ENCODE measurements around the gene EPAS1.
A peak's percentile ranks its signal among the peaks of the same experiment; 100 is the strongest.

EPAS1 gene

DNA sequence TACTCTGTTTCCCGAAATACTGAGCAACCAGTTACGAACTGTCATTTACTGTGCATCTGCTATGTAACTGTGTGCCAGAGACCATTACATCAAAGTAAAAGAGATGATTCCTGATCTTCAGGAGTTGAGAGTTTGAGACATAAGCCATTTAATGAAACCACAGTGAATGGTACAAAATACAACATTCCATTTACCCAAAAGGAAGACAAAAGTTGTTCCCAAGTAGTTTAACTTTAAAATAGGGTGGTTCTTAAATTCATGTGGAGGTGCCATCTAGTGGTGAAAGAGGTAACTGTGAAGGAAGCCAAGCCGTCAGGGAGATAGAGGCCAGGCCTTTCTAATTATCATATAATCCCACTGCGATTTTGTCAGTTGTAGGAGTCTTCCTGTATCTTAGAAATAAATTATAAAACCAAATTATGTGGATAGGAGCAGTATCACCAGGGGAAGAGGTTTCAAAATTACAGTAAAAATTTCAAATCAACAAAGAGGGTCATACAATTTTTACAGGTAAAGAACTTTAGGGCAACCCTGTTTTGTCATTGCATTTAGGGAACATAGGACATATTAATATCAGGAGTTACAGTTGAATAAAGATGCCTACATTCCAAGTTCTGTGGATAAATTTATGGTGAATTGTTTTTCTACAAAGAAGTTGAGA, 67.7 kb downstream of the EPAS1 start:
- peak; percentile 41 for DNase-seq (ENCODE audit: low read depth)

DNA sequence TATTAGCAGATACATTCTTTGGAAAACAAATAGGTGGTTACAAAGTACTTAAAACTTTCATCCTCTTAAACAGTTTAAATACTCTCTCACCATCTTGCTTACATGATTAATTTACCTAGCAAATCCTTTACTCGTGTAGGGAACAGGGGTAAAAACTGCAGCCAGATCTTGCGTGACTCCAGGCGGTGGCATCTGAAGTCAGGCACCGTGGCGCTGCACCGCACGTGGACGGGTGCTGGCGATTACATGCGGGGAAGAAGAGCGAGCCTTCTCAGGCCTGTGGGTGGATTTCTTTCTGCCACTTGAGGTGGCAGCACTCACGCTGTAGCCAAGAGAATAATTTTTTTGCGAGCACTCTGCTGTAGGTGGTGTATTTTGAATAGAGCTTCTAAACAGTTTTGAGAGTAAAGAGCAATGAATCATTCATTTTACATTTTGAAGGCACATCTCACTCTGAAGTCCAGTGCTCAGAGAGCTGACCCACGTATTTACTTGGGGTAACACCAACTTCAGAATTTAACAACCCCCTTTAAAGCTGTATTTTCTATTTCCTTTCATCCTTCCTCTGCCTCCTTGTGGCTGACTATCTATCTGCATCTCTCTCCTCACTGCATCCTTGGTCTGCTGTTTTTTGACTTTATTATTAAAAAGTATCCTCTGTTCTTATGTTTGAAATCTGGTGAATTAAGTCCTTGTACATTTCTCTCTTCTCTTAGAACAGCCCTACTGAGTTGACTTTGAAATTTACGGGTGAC, 68.9 kb downstream of the EPAS1 start:
- no peak for DNase-seq (ENCODE audit: low read depth)

DNA sequence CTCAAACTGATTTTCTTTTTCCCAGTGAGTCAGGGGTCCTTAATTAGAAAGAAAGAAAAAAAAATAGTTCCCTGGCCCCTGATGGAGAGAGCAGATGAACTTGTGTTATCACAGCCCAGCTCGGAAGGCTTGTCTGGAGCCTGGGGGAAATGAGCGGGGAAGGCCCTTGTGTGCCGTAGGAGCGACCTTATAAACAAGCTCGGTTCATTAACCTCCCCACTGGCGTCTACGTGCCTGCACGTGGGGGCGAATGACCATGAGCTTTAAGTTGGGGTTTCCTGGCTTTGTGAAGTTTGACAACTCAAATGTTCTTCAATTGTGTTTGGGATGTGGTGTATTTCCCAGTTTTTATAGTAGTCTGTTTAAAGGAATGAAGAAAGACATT, 69.5 kb downstream of the EPAS1 start:
- no peak for DNase-seq (ENCODE audit: low read depth)

DNA sequence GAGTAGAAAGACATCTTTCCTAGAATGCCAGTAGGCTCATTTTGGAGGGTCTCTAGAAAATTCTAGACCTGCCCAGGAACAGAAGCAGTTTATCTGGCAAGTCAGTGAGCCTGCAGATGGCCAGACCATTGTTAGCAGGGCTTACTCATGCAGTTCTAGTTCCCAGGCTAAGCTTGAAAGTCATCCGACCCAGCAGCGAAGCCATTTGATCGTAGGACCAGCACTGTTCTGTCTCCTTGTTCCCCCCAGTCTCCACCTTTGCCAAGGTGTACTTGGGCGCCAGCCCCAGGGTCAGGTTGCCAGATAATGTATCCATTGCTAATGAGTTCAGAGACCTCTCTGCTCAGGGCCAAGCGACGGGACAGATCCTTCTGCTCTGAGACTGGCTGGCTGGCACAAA, 70.1 kb downstream of the EPAS1 start:
- DNase-seq (ENCODE audit: low read depth): no peak

DNA sequence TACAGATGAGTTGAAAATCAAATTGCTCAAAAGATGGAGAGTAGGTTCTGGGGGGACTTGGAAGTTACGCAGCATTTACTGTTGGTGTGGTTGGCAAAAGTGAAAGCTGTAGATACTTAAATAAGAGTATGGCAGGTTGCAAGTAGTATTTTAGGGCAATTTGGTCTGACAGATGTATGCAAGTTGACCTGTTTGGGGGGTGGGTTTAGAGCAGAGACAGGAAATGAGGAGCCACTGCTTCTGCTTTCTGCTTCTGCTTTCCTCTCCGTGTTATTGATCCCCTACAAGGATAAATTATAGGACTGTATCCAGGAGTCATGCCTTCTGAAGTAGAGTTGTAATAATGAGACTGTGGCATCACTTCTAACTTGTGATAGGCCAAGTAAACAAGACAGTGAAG, 71.2 kb downstream of the EPAS1 start:
- no peak for DNase-seq (ENCODE audit: low read depth)

DNA sequence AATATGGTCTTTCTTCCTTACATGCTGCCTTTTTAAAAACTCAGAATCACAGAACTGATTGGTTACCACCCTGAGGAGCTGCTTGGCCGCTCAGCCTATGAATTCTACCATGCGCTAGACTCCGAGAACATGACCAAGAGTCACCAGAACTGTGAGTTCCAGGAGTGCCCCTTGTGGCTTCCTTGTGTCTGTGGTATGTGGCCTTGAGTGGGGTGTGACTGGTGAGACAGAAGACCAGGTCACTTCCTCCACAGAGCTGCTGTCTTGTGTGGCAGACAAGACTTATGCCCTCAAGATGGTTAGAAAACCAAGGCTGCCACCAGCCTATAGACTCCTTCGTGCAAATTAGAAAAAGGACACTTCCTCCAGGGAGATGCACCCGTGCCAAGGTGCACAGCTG, 72.6 kb downstream of the EPAS1 start:
- no peak for DNase-seq (ENCODE audit: low read depth)

DNA sequence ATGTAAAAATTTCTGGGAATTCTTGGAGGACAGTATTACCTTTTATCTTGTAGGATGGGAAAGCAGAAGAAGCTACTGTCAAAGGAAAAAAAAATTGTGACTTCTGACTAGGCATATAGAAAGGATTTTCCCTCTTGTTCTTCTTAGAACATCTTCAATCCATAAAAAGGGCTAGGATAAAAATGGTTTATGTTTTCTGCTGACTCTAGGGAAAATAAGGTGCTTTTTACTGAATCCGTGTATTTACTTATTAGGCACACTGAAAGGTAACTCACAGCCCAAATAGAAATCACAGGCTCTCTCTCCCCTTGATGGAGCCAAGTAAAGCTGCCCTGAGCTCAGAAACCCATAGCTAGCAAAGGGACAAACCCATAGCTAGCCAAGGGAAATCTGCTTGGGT, 74.6 kb downstream of the EPAS1 start:
- DNase-seq (ENCODE audit: low read depth): no peak

DNA sequence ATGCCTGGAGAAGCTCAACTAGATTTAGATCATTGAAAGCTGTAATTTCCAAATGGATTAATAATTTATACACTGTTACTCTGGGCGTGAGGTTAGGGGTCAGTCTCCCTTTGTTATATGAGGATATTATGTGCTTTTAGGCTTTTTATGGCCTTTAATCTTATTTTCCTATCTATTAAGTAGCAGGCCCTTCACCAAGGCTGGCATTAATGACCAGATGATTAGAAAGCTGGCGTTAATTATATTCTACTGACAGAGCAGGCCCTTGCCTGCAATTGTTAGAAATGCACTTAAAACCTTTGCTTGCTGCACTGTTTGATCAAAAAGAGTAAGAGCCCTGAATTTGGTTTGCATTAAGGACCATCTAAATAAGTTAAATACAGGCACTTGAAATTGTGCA, 75.3 kb downstream of the EPAS1 start:
- no peak for DNase-seq (ENCODE audit: low read depth)

DNA sequence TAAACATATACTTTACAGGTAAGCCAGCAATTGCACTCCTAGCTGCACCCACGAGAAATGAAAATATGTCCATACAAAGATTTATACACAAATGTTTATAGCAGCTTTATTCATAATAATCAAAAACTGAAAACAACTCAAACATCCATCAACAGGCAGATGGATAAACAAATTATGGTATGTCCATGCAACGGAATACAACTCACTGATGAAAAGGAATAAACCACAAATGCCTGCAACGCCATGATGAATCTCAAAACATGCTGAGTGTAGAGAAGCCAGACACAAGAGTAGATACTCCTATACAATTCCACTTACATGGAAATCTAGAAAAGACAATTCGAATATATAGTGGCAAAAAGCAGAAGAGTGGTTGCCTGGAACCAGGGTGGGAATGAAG, 76.0 kb downstream of the EPAS1 start:
- no peak for DNase-seq (ENCODE audit: low read depth)

DNA sequence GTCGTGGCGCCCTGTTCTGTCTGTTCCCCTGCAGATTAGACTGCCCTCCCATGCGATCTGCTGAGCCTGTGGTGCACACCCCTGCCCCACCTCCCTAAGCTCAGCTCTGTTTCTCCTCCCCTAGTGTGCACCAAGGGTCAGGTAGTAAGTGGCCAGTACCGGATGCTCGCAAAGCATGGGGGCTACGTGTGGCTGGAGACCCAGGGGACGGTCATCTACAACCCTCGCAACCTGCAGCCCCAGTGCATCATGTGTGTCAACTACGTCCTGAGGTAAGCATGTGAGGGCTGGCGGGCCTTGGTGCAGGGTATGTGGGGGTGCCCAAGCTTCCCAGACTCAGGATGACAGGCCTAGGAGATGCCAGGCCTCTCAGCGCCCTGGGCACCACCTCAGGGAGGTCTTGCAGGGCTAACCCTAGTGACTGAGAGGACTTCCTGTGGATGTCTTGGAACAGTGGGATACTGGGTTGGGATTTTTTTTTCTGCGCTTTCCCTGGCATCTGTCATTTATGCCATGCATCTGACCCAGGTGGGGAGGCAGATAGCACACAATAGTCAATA, 78.4 kb downstream of the EPAS1 start:
- DNase-seq (ENCODE audit: low read depth): no peak

DNA sequence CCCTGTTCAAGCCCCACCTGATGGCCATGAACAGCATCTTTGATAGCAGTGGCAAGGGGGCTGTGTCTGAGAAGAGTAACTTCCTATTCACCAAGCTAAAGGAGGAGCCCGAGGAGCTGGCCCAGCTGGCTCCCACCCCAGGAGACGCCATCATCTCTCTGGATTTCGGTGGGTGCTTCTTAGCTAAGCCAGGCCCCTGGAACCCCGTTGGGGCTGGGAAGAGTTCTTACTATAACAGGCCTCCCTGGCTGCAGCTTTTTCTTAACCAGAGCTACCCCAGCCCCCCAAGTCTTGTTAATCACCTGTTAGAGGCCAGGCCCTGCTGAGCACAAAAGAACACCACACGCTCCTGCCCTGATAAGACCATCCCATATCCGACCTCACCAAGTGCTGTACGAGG, 79.4 kb downstream of the EPAS1 start:
- no peak for DNase-seq (ENCODE audit: low read depth)

DNA sequence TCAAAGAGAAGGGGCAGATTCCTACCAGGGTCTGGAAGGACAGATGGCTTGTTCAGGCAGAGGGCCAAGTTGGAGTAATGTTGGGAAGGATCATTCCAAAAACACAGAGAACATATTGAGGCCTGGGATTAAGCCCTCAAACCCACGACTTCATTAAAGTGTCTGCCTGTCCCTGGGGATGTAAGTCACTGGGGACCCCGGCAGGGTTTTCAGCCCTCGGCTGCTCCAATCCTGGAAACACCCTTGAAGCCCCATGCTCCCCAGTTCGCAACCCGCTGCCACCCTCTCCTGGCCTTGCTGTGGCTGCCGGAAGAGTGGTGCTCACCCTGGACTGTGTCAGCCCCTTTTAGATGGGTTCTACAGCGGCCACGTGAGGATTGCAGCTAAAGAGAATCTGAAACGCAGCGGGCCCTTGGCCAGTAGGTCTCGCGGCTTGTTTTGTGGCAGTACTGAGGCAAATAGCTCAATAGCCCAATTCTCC, 79.9 kb downstream of the EPAS1 start:
- no peak for DNase-seq (ENCODE audit: low read depth)

DNA sequence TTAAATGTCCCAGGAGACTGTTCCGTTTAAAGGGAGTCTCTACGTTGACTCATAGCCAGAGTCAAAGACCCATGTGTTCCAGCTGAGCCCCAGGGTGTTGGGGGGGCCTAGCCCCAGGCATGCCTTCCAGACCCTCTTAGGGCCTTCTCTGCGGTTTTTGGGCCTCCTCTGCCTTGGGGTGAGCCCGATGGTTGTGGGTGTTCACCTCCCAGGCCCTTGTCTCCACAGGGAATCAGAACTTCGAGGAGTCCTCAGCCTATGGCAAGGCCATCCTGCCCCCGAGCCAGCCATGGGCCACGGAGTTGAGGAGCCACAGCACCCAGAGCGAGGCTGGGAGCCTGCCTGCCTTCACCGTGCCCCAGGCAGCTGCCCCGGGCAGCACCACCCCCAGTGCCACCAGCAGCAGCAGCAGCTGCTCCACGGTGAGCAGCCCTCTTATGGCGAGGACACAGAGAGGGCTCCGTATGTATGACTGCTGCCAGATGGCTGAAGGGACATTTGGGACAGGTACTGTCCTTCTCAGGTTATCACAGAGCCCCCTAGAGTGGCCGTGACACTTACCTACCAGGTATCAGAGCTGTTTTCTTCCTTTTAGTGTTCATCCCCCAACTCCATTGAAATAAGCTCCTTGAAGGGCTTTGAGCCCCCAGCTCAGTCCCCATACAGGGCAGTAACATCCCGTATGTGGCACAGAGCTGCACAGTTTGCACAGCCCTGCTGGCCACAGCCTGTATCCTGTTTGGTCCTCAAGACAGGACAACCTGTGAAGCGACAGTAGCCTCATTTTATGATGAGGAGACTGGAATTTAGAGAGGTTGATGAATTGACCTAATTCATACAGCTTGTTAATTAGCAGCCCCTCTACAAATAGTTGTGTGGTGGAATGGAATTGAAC, 80.7 kb downstream of the EPAS1 start:
- DNase-seq (ENCODE audit: low read depth): no peak

DNA sequence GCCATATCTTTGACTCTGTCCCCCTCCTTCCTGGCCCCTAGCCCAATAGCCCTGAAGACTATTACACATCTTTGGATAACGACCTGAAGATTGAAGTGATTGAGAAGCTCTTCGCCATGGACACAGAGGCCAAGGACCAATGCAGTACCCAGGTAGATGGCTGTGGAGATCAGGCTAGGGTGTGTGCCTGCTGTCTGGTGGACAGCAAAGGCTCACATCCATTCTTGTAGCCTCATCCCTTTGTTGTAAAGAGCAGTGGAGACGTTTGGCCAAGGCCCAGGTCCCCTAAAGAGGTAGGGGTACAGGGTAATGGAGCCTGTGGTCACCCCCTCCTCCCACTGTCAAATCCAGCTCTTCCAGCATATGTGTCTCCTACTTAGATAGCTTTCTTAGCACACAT, 81.4 kb downstream of the EPAS1 start:
- DNase-seq (ENCODE audit: low read depth): no peak

DNA sequence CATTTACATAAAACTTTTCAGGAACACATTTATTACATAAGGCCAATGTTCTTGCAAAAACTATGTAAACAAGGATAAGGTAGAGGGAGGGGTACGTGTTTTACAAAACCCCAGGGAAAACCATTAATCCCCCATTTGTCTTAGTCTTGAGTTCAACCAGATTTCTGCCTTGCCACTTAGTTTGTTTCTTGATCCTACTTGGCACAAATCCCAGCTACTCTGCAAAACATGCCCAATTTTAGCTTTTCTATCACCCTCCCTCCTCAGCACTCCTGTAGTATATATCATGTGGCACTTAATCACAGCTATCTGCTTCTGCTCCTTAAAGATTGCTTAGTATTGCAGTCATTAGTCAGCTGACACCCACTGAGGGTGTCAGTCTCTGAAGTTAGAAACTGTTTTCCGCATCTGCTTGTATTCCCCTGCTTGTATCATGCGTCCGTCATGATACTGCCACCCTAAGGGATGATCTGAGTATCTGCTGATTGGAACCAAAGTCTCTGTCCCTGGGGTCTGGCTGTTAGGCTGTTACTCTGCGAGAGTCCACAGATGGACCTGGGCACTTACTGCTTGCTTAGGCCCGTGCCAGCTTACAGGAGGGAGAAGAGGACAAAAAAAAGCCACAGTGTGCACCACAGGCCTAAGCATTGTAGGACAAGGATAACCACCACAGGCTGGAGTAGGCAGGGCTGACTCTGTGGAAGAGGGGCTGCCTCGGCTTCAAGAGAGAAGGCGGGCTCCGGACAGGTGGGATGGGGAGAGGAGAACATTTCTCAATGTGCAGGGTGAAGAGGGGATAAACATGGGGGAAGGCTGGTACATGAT, 82.2 kb downstream of the EPAS1 start:
- DNase-seq (ENCODE audit: low read depth): no peak

DNA sequence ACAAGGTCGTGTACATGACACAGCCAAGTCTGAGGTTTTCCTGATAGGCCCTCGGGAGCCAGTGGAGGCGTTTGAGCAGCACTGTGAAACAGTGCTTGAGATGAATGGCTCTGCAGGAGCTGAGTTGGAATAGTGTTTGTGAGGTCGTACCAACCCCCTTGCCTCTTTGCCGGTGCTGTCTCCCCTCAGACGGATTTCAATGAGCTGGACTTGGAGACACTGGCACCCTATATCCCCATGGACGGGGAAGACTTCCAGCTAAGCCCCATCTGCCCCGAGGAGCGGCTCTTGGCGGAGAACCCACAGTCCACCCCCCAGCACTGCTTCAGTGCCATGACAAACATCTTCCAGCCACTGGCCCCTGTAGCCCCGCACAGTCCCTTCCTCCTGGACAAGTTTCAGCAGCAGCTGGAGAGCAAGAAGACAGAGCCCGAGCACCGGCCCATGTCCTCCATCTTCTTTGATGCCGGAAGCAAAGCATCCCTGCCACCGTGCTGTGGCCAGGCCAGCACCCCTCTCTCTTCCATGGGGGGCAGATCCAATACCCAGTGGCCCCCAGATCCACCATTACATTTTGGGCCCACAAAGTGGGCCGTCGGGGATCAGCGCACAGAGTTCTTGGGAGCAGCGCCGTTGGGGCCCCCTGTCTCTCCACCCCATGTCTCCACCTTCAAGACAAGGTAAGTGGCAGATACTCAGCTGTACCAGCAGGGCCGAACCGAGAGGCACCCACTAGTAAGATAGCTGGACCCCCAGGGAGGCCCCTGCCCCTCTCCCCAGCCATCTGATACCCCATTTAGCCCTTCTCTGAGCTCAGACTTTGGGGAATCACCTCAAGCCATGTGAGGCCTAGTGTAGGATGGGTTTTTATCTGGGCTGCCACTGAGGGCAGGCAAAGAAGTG, 83.1 kb downstream of the EPAS1 start:
- DNase-seq (ENCODE audit: low read depth): no peak

DNA sequence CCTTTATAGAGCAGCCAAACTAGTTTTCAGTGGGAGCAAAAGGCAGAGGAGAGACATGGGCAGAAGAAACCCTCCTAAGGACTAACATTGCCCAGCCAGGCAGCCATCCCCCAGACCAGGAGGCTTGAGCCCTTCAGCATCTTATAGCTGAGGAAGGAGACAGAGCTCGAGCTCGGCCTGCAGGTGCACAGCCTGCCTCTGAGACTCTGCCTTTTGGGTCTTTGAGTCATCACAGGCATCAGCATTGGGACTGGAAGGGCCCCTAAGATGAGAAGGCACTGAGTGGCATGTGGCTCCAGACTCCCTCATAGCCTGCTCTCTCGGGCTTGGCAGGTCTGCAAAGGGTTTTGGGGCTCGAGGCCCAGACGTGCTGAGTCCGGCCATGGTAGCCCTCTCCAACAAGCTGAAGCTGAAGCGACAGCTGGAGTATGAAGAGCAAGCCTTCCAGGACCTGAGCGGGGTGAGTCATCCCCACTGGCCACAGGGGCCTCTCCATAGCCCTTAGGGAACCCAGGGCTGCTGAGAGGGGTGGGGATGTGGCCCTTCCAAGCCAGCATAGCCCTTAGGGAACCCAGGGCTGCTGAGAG, 84.1 kb downstream of the EPAS1 start:
- no peak for DNase-seq (ENCODE audit: low read depth)

DNA sequence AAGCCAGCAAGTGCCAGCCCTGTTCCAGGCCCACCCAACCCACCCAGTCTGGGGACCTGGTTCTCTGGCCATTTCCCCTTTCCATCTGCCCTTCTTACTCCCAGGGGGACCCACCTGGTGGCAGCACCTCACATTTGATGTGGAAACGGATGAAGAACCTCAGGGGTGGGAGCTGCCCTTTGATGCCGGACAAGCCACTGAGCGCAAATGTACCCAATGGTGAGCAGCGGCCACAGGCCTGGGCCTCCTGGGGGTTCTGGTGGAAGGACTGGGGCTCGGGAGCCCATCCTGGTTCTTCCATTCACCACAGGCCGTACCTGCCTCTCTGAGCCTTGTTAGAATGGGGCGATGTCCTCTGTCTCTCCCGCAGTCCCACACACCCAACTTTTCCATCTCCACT, 84.7 kb downstream of the EPAS1 start:
- no peak for DNase-seq (ENCODE audit: low read depth)

DNA sequence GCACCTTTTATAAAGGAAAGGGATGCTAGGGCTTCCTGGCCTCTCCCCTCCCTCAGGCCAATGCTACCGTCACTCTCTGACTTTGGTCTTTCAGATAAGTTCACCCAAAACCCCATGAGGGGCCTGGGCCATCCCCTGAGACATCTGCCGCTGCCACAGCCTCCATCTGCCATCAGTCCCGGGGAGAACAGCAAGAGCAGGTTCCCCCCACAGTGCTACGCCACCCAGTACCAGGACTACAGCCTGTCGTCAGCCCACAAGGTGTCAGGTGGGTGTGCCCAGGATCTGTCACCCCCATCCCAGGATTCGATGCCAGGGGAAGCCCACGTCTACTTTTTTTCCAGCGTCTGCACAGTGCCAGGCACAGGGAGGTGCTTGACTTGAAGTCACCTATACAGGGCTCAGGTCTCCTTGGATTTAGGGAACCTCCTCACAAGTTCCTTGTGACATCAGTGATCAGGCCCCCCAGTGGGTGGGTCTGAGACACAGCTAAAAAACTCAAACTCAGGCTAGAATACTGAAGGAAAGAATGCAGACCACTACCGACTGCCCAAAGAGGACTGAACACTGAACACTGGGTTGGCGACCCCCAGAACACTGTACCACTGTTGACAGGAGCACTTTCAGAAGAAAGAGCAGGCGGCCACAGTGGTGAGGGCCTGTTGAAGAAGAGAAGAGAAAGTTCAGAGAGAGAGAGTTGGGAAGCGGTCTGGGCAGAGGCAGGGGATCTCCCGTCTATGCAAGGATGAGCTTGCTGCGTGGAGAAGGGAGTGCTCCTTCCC, 85.3 kb downstream of the EPAS1 start:
- DNase-seq (ENCODE audit: low read depth): no peak

DNA sequence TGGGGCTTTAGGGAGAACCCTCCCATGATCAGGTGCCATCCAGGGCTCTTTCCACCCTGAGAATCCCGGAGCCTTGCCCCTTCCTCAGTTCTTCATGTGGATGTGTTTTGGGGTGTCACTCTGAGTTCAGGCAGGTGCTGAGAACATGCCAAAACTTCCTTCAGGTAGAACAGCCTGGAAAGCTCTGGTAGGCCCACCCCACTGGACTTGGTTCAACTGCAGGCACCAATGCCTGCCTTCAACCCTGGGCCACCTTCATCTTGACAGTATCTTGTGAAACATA, 85.8 kb downstream of the EPAS1 start:
- no peak for DNase-seq (ENCODE audit: low read depth)
